ENCODE data around the gene BCL2L12. TPM values are rescaled to one million over a fixed set of nuclear protein-coding genes. Genes with fewer than 3 reads are reported as not detected.

BCL2L12 gene
- total RNA-seq, 4 donors from 2014 or later = 2.1 to 7.9 (median 3.3) TPM

DNA sequence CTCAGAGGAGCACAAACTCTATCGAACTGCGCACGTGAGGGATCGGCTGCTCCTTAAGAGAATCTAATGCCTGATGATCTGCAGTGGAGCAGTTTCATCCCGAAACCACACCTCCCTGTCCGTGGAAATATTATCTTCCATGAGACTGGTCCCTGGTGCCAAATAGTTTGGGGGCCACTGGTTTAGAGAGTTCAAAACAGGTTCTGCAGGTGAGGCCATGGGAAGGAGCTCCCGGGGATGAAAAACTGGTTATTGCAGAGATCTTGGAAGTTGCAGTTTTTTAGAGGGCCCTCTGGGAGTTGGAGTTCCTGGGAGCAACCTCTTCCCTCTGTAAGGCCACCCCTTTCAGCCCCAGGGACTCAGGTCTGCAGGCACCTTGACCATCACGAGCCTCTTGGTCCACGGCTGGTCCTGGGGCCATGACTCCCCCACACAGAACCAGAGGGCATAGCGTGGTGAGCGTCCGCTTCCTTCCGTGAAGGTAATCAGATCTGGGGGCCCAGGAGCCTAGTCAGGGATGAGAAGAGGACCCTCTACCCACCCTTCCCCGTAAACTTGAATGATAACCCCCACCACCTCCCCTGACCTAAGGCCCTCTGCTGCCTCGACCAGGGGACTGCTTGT is 5.3 kb upstream of the BCL2L12 start:
- no peak for TF ChIP-seq CTCF (IDR thresholded peaks at IDR 0.05; ENCODE audit: low read depth)

GRCh38 chr19:49662011-49662410 is 3.7 kb upstream of the BCL2L12 start:
- no peak for TF ChIP-seq CTCF (IDR thresholded peaks at IDR 0.05; ENCODE audit: low read depth)

DNA sequence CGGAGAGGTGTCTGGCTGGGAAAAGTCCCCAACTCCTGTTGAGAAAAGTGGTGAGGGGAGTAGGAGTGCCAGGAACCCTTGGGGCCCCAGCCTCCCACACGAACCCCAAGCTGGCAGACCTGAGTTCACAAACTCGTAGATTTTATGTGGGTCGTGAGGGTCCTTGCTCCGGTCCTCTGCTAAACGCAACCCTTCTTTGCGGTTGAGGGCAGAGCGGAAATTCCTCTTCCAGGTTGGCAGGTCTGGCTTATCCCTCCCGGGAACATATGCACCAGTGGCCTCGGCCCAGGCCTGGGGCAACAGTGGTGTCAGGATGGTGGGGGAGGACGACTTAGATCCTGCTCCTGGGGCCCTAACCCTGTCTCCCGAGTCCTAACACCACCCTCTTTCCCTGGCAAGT is 2.5 kb upstream of the BCL2L12 start:
- no peak for TF ChIP-seq CTCF (IDR thresholded peaks at IDR 0.05; ENCODE audit: low read depth)

DNA sequence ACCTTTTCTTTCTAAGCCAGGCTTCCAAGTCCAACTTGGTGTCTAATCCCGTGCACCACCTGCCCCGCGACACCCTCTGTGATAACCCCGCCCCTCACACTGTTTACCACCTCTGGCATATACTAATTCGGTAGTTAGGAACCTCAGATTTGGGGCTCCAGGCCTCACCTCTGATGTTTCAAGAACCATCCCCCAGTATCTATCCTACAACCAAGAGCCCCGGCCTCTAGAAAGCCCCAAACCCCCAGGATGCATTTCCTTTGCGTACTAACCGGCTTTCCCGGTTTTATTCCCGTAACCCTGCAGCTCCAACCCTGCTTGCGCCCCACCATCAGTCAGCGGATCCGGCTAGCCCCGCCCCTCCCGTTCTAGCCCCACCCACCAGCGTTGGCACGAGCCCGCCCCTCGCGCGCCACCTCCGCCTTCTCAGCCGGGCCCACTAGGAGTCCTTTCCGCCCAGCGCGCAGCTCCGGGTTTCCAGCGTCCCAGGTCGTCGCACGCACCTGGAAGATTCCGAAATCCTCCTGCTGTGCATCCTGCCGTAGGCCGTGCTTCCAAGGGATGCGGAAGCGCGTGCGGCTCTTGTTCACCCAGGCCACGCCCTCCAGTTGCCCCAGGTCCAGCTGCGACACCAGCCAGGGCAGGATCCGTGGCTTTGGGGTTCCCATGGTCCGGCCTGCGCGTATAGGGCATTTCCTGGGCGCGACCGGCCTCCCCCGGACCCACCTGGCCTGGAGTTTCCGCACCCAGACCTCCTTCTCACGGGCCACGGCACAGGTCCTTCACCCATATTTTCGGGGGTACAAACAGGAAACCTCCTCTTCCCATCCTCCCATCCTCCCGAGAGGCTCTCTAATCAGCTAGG is 1.3 kb upstream of the BCL2L12 start:
- no peak for TF ChIP-seq CTCF (IDR thresholded peaks at IDR 0.05; ENCODE audit: low read depth)

GRCh38 chr19:49665036-49665350 is 740 bp upstream of the BCL2L12 start:
- TF ChIP-seq CTCF (IDR thresholded peaks at IDR 0.05; ENCODE audit: low read depth) = no peak

- TF ChIP-seq CTCF (IDR thresholded peaks at IDR 0.05; ENCODE audit: low read depth) = no peak
These were observed 349 bp downstream of the BCL2L12 start for GRCh38 chr19:49666120-49666444.

- TF ChIP-seq CTCF (IDR thresholded peaks at IDR 0.05; ENCODE audit: low read depth) = no peak
These were observed 1.7 kb downstream of the BCL2L12 start for GRCh38 chr19:49667473-49667872.

All from subcutaneous adipose tissue (tissue), 4 donors.